ENCODE measurements around the gene KAZN.

GRCh38 chr1:14845851-14846250 lies 247.4 kb downstream of the KAZN start:
- TF ChIP-seq CTCF (IDR thresholded peaks at IDR 0.05; ENCODE audit: low read length) (no peak), EZH2 (IDR thresholded peaks at IDR 0.05; ENCODE audit: borderline replicate concordance, low read length) (no peak)
